K562 (cell line): ENCODE data around the gene FRMD4B. TPM values are rescaled to one million over a fixed set of nuclear protein-coding genes. Genes with fewer than 3 reads are reported as not detected.
"Not testable (repeated sequence)": the region's sequence is repeated elsewhere in the genome, so short reads cannot be mapped to it uniquely, and the experiment has no call there.

Experiments
- ATAC-seq: fragments of 200-7000 bp; cut with Tn5 transposase; 3 replicates; pipeline ENCODE4 v1.9.1; 2020; ENCODE audit warnings: moderate library complexity
- BruUV-seq: library from RNA; stranded (reverse); fragments of 400-500 nt; replicated peaks from 2 replicates; lab custom pipeline; 2021; lab: Mats Ljungman, UMichigan
- CTCF ChIA-PET: fragments of 300-600 bp; formaldehyde crosslinking; extraction: SDS; loops from one replicate; lab custom pipeline; 2021; ENCODE audit warnings: low intra/inter-chr PET ratio; lab: Yijun Ruan, JAX
- POLR2A ChIA-PET: fragments of 300-600, 350-650 bp; sonication (Branson Sonifier 250); formaldehyde crosslinking; extraction: SDS; loops from one replicate; lab custom pipeline; 2021; ENCODE audit warnings: antibody characterized with exemption, inconsistent platforms; lab: Yijun Ruan, JAX
- DNase-seq, 4 experiments: peaks; one replicate each; pipeline versions ENCODE4 v3.0.0 to v3.0.0-alpha.2; 2011 to 2018; ENCODE audit warnings: low spot score in 3 of 4, mixed read lengths in 3 of 4; ENCODE audit errors: extremely low read depth in 1 of 4
- FAIRE-seq: peaks from 2 replicates; lab custom pipeline; 2011; peaks lifted over from hg19 to GRCh38; lab: Jason Lieb, UNC
- H2AFZ ChIP-seq: 2 replicates; pipeline ENCODE4 v1.6.0; 2011; ENCODE audit warnings: low read depth, low read length, control low read depth, inconsistent platforms
- H3K27ac ChIP-seq: fragments of 200-600 bp; 3 replicates; pipeline ENCODE4 v1.8.0; 2011; ENCODE audit warnings: low read depth, mild to moderate bottlenecking, control low read depth, inconsistent platforms, low read length, moderate library complexity, mixed read lengths; ENCODE audit errors: extremely low read depth
- H3K27me3 ChIP-seq, 2 experiments: fragments of 300-600 bp in 1 of 2; 2 replicates in 1 of 2; 3 replicates in 1 of 2; pipeline versions ENCODE4 v1.6.0 to v1.8.0; 2011; ENCODE audit warnings: inconsistent platforms in 2 of 2, low read length in 2 of 2, mild to moderate bottlenecking in 1 of 2, mixed read lengths in 1 of 2, moderate library complexity in 1 of 2; ENCODE audit not compliant: control insufficient read depth in 2 of 2, insufficient read depth in 2 of 2
- H3K36me3 ChIP-seq: fragments of 300-600 bp; 3 replicates; pipeline ENCODE4 v1.8.0; 2011; ENCODE audit warnings: mild to moderate bottlenecking, low read length, inconsistent platforms; ENCODE audit not compliant: control insufficient read depth, insufficient read depth
- H3K4me1 ChIP-seq, 2 experiments: fragments of 200-600 bp in 1 of 2; replicated peaks in 1 of 2; 2 replicates in 1 of 2; 3 replicates in 1 of 2; pipeline versions ENCODE4 v1.5.1 to v1.8.0; 2011; ENCODE audit warnings: inconsistent platforms in 2 of 2, low read length in 2 of 2, mild to moderate bottlenecking in 1 of 2, mixed read lengths in 1 of 2, moderate library complexity in 1 of 2; ENCODE audit not compliant: control insufficient read depth in 2 of 2, insufficient read depth in 2 of 2
- H3K4me2 ChIP-seq: 2 replicates; pipeline ENCODE4 v1.6.1; 2011; ENCODE audit warnings: low read length, control low read depth, inconsistent platforms, mixed read lengths; ENCODE audit not compliant: insufficient read depth
- H3K4me3 ChIP-seq: fragments of 200-600 bp; sonication (generic), shearing (Covaris generic); 2 replicates; pipeline ENCODE4 v1.5.1; 2016; ENCODE audit warnings: control low read depth, inconsistent platforms
- H3K79me2 ChIP-seq: fragments of 200-600 bp; 3 replicates; pipeline ENCODE4 v1.8.0; 2011; ENCODE audit warnings: low read length, inconsistent platforms; ENCODE audit not compliant: control insufficient read depth, insufficient read depth
- H3K9ac ChIP-seq, 2 experiments: 2 replicates each; pipeline versions ENCODE4 v1.6.0 to v1.6.1; 2011; ENCODE audit warnings: low read depth in 2 of 2, low read length in 2 of 2, control low read depth in 1 of 2, inconsistent platforms in 1 of 2, mild to moderate bottlenecking in 1 of 2, mixed read lengths in 1 of 2; ENCODE audit not compliant: insufficient read depth in 1 of 2
- H3K9me1 ChIP-seq: one replicate; pipeline ENCODE4 v1.6.0; 2011; ENCODE audit warnings: inconsistent platforms, mild to moderate bottlenecking, low read length, moderate library complexity; ENCODE audit not compliant: control insufficient read depth, insufficient read depth
- H3K9me3 ChIP-seq: replicated peaks from 2 replicates; pipeline ENCODE4 v1.5.1; 2011; ENCODE audit warnings: low read depth, low read length, inconsistent platforms; ENCODE audit not compliant: control insufficient read depth, insufficient read depth
- H4K20me1 ChIP-seq: replicated peaks from 2 replicates; pipeline ENCODE4 v1.6.1; 2011; ENCODE audit warnings: low read length, inconsistent platforms, mixed read lengths; ENCODE audit not compliant: control insufficient read depth, insufficient read depth
- ZNF318 ChIP-seq, 2 experiments: fragments of 450-650 bp; IDR thresholded peaks; 2 replicates each; pipeline ENCODE4 v1.6.1; 2016; ENCODE audit warnings: mild to moderate bottlenecking in 2 of 2, borderline replicate concordance in 1 of 2, low read depth in 1 of 2, moderate library complexity in 1 of 2
- WGBS: fragments of 100-300 bp; shearing (Covaris generic); methylation state at CpG from one replicate; pipeline ENCODE4 v1.1.6; 2016; ENCODE audit warnings: low coverage, mixed read lengths; ENCODE audit not compliant: insufficient coverage; ENCODE audit errors: missing lambda C conversion rate; 5-methylcytosine and 5-hydroxymethylcytosine counted together
- in situ Hi-C: fragments of 300-500 bp; cut with MboI; formaldehyde crosslinking; loops from 4 replicates; pipeline ENCODE4 v1.15.0; 2018; ENCODE audit warnings: inconsistent platforms, mixed read lengths
- intact Hi-C: fragments of 100-400 bp; cut with micrococcal nuclease; formaldehyde crosslinking; loops from 2 replicates; pipeline ENCODE4 v1.14.2; 2022
- polyA plus RNA-seq, 8 experiments: library from polyadenylated mRNA; depleted of rRNA in 4 of 8; stranded (reverse) in 5 of 8; unstranded in 3 of 8; fragments of >200 nt; fragmentation: Nextera tagmentation in 2 of 8; fragmentation: Illumina TruSeq in 1 of 8; extraction: Ambion mirVana in 2 of 8; extraction: Trizol in 1 of 8; gene quantifications; 2 replicates each; pipeline versions ENCODE4 v1.2.1 to v1.2.3, GENCODE V29; 2011 to 2014; ENCODE audit warnings: inconsistent platforms in 1 of 8, missing spikeins in 1 of 8
- total RNA-seq, 7 experiments: library from RNA; depleted of rRNA in 6 of 7; stranded (reverse); fragments of >200 nt in 6 of 7; fragmentation: Illumina TruSeq in 2 of 7; extraction: Trizol in 2 of 7; gene quantifications; 2 replicates each; pipeline versions ENCODE4 v1.2.1 to v1.2.3, GENCODE V29; 2011 to 2021; ENCODE audit warnings: low replicate concordance in 1 of 7

Gene FRMD4B
- total and polyA plus RNA-seq, 9 of the 15 experiments (the other 6 are each of a cell fraction or from before 2014, with no cell fraction given): 0.03 to 0.09 (median 0.04) TPM; not detected in 3

DNA sequence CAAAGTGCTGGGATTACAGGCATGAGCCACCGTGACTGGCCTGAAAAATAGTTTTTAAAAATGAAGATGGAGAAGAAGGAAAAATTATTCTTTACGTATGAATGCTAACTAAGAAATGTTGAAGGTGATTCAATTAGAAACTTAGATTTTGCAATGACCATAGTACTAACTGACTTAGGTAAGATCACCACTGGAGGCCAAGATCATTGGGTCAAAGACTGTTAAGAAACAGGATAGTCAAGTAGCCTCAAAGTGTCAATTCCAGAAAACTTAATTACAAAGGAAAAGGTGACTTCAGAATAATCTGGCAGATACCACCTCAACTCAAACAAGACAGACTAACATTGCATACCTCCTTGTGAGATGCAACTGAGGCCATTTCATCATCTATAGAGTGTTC is 119.3 kb downstream of the FRMD4B start (continued):
- no peak for TF ChIP-seq ZNF318 (IDR thresholded peaks at IDR 0.05; ENCODE audit: borderline replicate concordance in 1 of 2, low read depth in 1 of 2)
- TF ChIP-seq, all 486 proteins: peak for 0

GRCh38 chr3:69266071-69266470 is 119.8 kb downstream of the FRMD4B start:
- H3K79me2 ChIP-seq, FAIRE-seq, POLR2A ChIA-PET, H3K4me1 ChIP-seq, intact Hi-C loops, H4K20me1 ChIP-seq, H3K36me3 ChIP-seq, H3K9me3 ChIP-seq, H3K9me1 ChIP-seq, DNase-seq, CTCF ChIA-PET, in situ Hi-C loops, H2AFZ ChIP-seq, H3K4me2 ChIP-seq, H3K27ac ChIP-seq, BruUV-seq, ATAC-seq, H3K9ac ChIP-seq, H3K4me3 ChIP-seq, H3K27me3 ChIP-seq: not testable (repeated sequence)
- WGBS: 0% methylated on average over 2 of the region's 2 CpGs
